Right lobe of liver (tissue), 4 donors: ENCODE measurements around the gene ZNF79.

Experiments used
- CTCF ChIP-seq, 4 donors: fragments of 200-600 bp in 3 of 4; fragments of 450-650 bp in 1 of 4; IDR thresholded peaks; one replicate each; pipeline versions ENCODE4 v1.5.1 to v1.8.0; 2016 to 2022; ENCODE audit warnings: antibody characterized with exemption in 4 of 4, mild to moderate bottlenecking in 2 of 4
- POLR2A ChIP-seq: fragments of 450-650 bp; IDR thresholded peaks from one replicate; pipeline ENCODE4 v1.6.1; 2017; ENCODE audit warnings: antibody characterized with exemption, mild to moderate bottlenecking
- donor health status: DM: no; HTN: no; CAD: no.
- donor health status: DM: no; HTN: no; CAD: no.
- donor health status: DM: no; HTN: yes; CAD: no.

- TF ChIP-seq POLR2A (no peak), CTCF (IDR thresholded peaks at IDR 0.05) (no peak)
Measured at GRCh38 chr9:127415141-127415540, 9.0 kb upstream of the ZNF79 start.
